GM12878 (cell line): ENCODE measurements around the gene NRSN2. TPM values are rescaled to one million over a fixed set of nuclear protein-coding genes. Genes with fewer than 3 reads are reported as not detected.
A peak's percentile ranks its signal among the peaks of the same experiment; 100 is the strongest.

Source experiments
- CBFB ChIP-seq: IDR thresholded peaks from 2 replicates; pipeline ENCODE4 v1.6.1; 2016; ENCODE audit warnings: antibody characterized with exemption, low read depth
- CHD2 ChIP-seq: IDR thresholded peaks from 2 replicates; pipeline ENCODE4 v1.6.1; 2011; ENCODE audit warnings: low read depth, low read length, improper control_type of control experiment, borderline replicate concordance
- CUX1 ChIP-seq: IDR thresholded peaks from 2 replicates; pipeline ENCODE4 v1.6.1; 2012; ENCODE audit warnings: improper control_type of control experiment, low read depth, low read length; ENCODE audit not compliant: insufficient replicate concordance
- MEF2B ChIP-seq: fragments of 450-650 bp; IDR thresholded peaks from 2 replicates; pipeline ENCODE4 v1.6.1; 2018; ENCODE audit warnings: mild to moderate bottlenecking, moderate library complexity; ENCODE audit not compliant: partially characterized antibody, poor library complexity, severe bottlenecking
- PBX3 ChIP-seq: IDR thresholded peaks from 2 replicates; pipeline ENCODE4 v1.6.1; 2011; ENCODE audit warnings: mild to moderate bottlenecking, low read depth, low read length, moderate library complexity; ENCODE audit not compliant: insufficient replicate concordance
- SIN3A ChIP-seq: IDR thresholded peaks from 2 replicates; pipeline ENCODE4 v1.6.1; 2012; ENCODE audit warnings: low read depth, low read length, improper control_type of control experiment
- SKIL ChIP-seq: fragments of 450-650 bp; IDR thresholded peaks from 2 replicates; pipeline ENCODE4 v1.6.1; 2017; ENCODE audit warnings: mild to moderate bottlenecking, low read depth, inconsistent platforms; ENCODE audit not compliant: poor library complexity, severe bottlenecking
- SMARCA5 ChIP-seq: fragments of 450-650 bp; IDR thresholded peaks from 2 replicates; pipeline ENCODE4 v1.6.1; 2017; ENCODE audit warnings: mild to moderate bottlenecking
- SP1 ChIP-seq: IDR thresholded peaks from one replicate; pipeline ENCODE4 v1.6.1; 2011; ENCODE audit warnings: low read depth, low read length
- STAT1 ChIP-seq: fragments of 450-650 bp; conservative IDR thresholded peaks from 2 replicates; pipeline ENCODE4 v1.6.1; 2014; ENCODE audit warnings: antibody characterized with exemption, mild to moderate bottlenecking
- ZBTB4 ChIP-seq: fragments of 450-650 bp; formaldehyde crosslinking; IDR thresholded peaks from 2 replicates; pipeline ENCODE4 v1.4.0; 2022; ENCODE audit warnings: mild to moderate bottlenecking, moderate library complexity
- ZBTB40 ChIP-seq: fragments of 450-650 bp; IDR thresholded peaks from 2 replicates; pipeline ENCODE4 v1.6.1; 2016; ENCODE audit warnings: mild to moderate bottlenecking, moderate library complexity, borderline replicate concordance
- polyA plus RNA-seq, 11 experiments: library from polyadenylated mRNA; depleted of rRNA in 4 of 11; unstranded in 6 of 11; stranded (reverse) in 5 of 11; fragments of >200 nt; fragmentation: Nextera tagmentation in 4 of 11; fragmentation: Illumina TruSeq in 1 of 11; extraction: Ambion mirVana in 4 of 11; extraction: Trizol in 1 of 11; gene quantifications; 1 replicate in 1 of 11; 2 replicates in 10 of 11; pipeline versions ENCODE4 v1.2.1 to v1.2.3, GENCODE V29; 2011 to 2016; ENCODE audit warnings: inconsistent platforms in 2 of 11, missing spikeins in 2 of 11, low read depth in 1 of 11
- total RNA-seq, 4 experiments: library from RNA; depleted of rRNA in 3 of 4; stranded (reverse); fragments of >200 nt in 3 of 4; fragmentation: Illumina TruSeq in 1 of 4; extraction: Trizol in 1 of 4; gene quantifications; 2 replicates each; pipeline versions ENCODE4 v1.2.1 to v1.2.3, GENCODE V29; 2013 to 2021

The NRSN2 gene
- total and polyA plus RNA-seq, 10 of the 15 experiments (the other 5 are each of a cell fraction or from before 2014, with no cell fraction given), result 6.2 to 32.4 (median 13.0) TPM

- TF ChIP-seq CUX1 (no peak), ZBTB4 (CRISPR knock-in tag) (no peak), SKIL (no peak), STAT1 (no peak), CHD2 (no peak), CBFB (no peak), SMARCA5 (0 out of 2 replicates have a peak, but pooled peaks have one; percentile 15), SP1 (no peak), ZBTB40 (no peak), MEF2B (peak; percentile 11), SIN3A (no peak), PBX3 (peak; percentile 27)
Observed at GRCh38 chr20:381581-382290, 34.8 kb downstream of the NRSN2 start (continued).
